GM12874 (cell line): ENCODE results near the gene GSG1L2.

Experiments used
- CTCF ChIP-seq: IDR thresholded peaks from 2 replicates; pipeline ENCODE4 v1.5.1; 2011; ENCODE audit warnings: low read depth, mild to moderate bottlenecking, control low read depth, low read length, moderate library complexity; ENCODE audit not compliant: insufficient read depth

The GSG1L2 gene

GRCh38 chr17:9837551-9838471, 15.9 kb upstream of the GSG1L2 start:
- TF ChIP-seq CTCF: no peak

GRCh38 chr17:9833922-9834321, 12.0 kb upstream of the GSG1L2 start:
- TF ChIP-seq CTCF: no peak

GRCh38 chr17:9830711-9831110, 8.8 kb upstream of the GSG1L2 start:
- TF ChIP-seq CTCF: no peak

GRCh38 chr17:9829343-9829742, 7.5 kb upstream of the GSG1L2 start:
- TF ChIP-seq CTCF: no peak

GRCh38 chr17:9828296-9829295, 6.7 kb upstream of the GSG1L2 start:
- no peak for TF ChIP-seq CTCF

- no peak for TF ChIP-seq CTCF
Measured at GRCh38 chr17:9825641-9826150, 3.8 kb upstream of the GSG1L2 start, which contains the start of gene GLP2R. GLP2R (plus strand) TSS chr17:9825924; CDS start chr17:9826064, 140 bp downstream.
